Immature natural killer cell (primary cell): ENCODE data around the gene EFCAB11. TPM values are rescaled to one million over a fixed set of nuclear protein-coding genes. Genes with fewer than 3 reads are reported as not detected.

Experiments
- DNase-seq, 3 donors: peaks; one replicate each; pipeline ENCODE4 v3.0.0; 2022; ENCODE audit warnings: mixed read lengths in 1 of 3
- H3K27ac Mint-ChIP-seq, 6 donors: one replicate each; pipeline ENCODE4 v1.8.0; 2020; ENCODE audit warnings: mixed read lengths in 6 of 6, mild to moderate bottlenecking in 5 of 6, inconsistent platforms in 4 of 6, moderate library complexity in 3 of 6
- H3K27me3 Mint-ChIP-seq, 3 donors: one replicate each; pipeline ENCODE4 v1.8.0; 2020 to 2021; ENCODE audit warnings: low read depth in 3 of 3, mild to moderate bottlenecking in 3 of 3, mixed read lengths in 3 of 3, moderate library complexity in 3 of 3, inconsistent platforms in 1 of 3
- H3K36me3 Mint-ChIP-seq, 3 donors: one replicate each; pipeline ENCODE4 v1.8.0; 2020; ENCODE audit warnings: mixed read lengths in 3 of 3, inconsistent platforms in 2 of 3, mild to moderate bottlenecking in 2 of 3
- H3K4me1 Mint-ChIP-seq, 2 donors: one replicate each; pipeline ENCODE4 v1.8.0; 2020; ENCODE audit warnings: inconsistent platforms in 2 of 2, mild to moderate bottlenecking in 2 of 2, mixed read lengths in 2 of 2, moderate library complexity in 1 of 2
- H3K4me3 Mint-ChIP-seq, 5 donors: one replicate each; pipeline ENCODE4 v1.8.0; 2020; ENCODE audit warnings: mild to moderate bottlenecking in 5 of 5, mixed read lengths in 5 of 5, inconsistent platforms in 3 of 5, moderate library complexity in 3 of 5
- H3K9me3 Mint-ChIP-seq, 6 donors: one replicate each; pipeline ENCODE4 v1.8.0; 2020; ENCODE audit warnings: mild to moderate bottlenecking in 6 of 6, mixed read lengths in 6 of 6, inconsistent platforms in 4 of 6, moderate library complexity in 3 of 6
- polyA plus RNA-seq, 3 donors: library from polyadenylated mRNA; unstranded; fragments of 300-500 nt; fragmentation: Illumina TruSeq; gene quantifications; one replicate each; pipeline ENCODE4 v1.2.3, GENCODE V29; 2021

Gene EFCAB11
- polyA plus RNA-seq, 3 donors from 2014 or later: 3.5 to 6.3 (median 6.1) TPM

DNA sequence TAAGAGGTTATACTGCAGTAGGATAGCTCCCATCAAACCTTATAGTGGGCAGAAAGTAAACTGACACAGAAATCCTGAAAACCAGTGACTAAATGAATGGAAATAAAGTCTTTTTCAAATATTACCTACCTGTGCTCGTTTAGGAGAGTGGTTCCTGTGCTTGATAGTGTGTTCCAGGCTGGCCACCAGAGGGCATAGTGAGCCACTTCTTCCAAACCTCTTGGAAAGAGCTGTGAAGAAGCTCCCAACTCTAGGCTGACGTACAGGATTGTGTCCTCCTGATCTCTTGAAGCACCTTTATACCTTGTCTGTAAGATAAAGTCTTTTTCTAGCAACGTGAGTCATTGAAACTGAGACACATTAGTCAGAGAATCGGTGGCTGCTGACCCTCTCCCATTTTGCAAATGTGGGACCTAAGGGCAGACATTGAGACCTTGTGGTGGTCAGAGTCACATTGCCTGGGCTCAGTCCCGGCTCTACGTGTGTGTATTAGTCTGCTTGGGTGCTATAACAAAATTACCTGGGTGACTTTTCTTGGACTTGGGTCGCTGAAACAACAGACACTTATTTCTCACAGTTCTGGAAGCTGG, 18.8 kb upstream of the EFCAB11 start:
- no peak overlapping the region for H3K27ac Mint-ChIP-seq
- peak; percentile 14 to 34 (median 32) for DNase-seq
- no peak overlapping the region for H3K4me3 Mint-ChIP-seq
- no peaks in the 10 kb centered on the region for H3K9me3 Mint-ChIP-seq
- peaks cover 21 to 57% (median 29%) of the 10 kb centered on the region in 3 donors for H3K36me3 Mint-ChIP-seq
- H3K27me3 Mint-ChIP-seq: peaks cover 0 to 2% (median 0%) of the 10 kb centered on the region in 3 donors
- H3K4me1 Mint-ChIP-seq: no peaks in the 10 kb centered on the region

DNA sequence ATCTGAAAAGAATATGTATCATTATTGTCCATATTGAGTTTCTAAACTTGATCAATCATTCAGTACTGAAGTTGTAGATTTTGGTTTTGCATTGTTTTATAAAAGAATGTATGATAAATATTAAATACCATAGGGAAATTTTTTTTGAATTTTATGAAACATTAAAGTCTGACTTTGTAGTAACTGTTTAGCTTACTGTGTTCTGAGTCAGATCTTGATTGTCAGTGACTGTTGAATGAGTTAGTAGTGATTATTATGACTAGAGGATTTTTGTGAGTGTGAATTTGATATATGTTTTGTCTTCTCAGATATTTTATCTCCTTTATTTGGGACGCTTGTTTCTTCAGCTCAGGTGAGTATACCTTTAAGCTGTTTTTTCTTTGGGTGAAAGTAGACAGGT, 11.3 kb upstream of the EFCAB11 start:
- Mint-ChIP-seq H3K27me3 (peaks cover 0 to 2% (median 0%) of the 10 kb centered on the region in 3 donors), H3K4me3 (no peak overlapping the region), H3K9me3 (no peaks in the 10 kb centered on the region), H3K36me3 (peaks cover 21 to 56% (median 38%) of the 10 kb centered on the region in 3 donors), H3K27ac (no peak overlapping the region), H3K4me1 (peaks cover 8 to 11% of the 10 kb centered on the region in 2 donors)
- DNase-seq: no peak

DNA sequence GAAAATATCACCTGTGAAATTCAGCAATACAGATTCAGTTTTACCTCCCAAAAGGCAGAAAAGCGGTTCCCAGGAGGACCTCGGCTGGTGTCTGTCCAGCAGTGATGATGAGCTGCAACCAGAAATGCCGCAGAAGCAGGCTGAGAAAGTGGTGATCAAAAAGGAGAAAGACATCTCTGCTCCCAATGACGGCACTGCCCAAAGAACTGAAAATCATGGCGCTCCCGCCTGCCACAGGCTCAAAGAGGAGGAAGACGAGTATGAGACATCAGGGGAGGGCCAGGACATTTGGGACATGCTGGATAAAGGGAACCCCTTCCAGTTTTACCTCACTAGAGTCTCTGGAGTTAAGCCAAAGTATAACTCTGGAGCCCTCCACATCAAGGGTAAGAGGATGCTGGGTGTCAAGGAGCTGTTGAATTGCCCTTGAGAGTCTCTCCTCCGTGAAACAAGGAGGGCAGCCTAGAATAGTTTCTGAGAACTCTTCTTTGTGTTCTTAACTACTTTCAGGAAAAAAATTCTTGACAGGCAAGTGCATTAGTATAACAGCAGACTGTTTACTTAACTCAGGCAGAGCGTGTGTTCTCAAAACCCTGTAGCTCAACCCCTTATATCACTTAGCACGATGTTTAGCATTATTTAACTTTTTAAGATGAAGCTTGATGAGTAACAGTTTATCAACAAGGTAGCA, 8.9 kb upstream of the EFCAB11 start:
- Mint-ChIP-seq H3K4me3 (no peak overlapping the region), H3K4me1 (peaks cover 25 to 36% of the 10 kb centered on the region in 2 donors), H3K27ac (no peak overlapping the region), H3K36me3 (peaks cover 14 to 43% (median 26%) of the 10 kb centered on the region in 3 donors), H3K27me3 (peaks cover 0 to 2% (median 0%) of the 10 kb centered on the region in 3 donors), H3K9me3 (no peaks in the 10 kb centered on the region)
- no peak for DNase-seq

DNA sequence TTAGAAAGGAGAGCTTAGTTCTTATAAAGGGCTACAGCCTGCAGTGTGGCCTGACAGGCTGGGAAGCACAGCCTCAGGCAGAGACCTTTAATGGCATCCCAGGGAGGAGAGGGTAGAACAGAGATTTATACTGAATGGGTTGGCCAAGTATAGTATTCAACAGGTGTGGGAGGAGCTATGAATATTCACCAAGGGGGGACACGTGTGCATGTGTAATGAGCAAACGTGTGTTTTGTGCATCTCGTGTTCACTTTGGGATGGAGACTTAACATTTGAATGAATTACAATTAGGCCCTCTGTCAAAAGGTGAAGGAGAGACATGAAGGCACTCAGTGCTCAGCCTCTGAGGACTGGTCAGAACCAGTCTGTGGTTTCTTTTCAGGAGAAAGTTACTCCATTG, 6.4 kb upstream of the EFCAB11 start:
- Mint-ChIP-seq H3K4me1 (peaks cover 47 to 60% of the 10 kb centered on the region in 2 donors), H3K27me3 (peaks cover 6 to 8% (median 7%) of the 10 kb centered on the region in 3 donors), H3K9me3 (no peaks in the 10 kb centered on the region), H3K27ac (peak overlapping the region in 5 of 6 donors; percentile 21 to 87 (median 62)), H3K36me3 (peaks cover 10 to 24% (median 22%) of the 10 kb centered on the region in 3 donors), H3K4me3 (no peak overlapping the region)
- DNase-seq: no peak

DNA sequence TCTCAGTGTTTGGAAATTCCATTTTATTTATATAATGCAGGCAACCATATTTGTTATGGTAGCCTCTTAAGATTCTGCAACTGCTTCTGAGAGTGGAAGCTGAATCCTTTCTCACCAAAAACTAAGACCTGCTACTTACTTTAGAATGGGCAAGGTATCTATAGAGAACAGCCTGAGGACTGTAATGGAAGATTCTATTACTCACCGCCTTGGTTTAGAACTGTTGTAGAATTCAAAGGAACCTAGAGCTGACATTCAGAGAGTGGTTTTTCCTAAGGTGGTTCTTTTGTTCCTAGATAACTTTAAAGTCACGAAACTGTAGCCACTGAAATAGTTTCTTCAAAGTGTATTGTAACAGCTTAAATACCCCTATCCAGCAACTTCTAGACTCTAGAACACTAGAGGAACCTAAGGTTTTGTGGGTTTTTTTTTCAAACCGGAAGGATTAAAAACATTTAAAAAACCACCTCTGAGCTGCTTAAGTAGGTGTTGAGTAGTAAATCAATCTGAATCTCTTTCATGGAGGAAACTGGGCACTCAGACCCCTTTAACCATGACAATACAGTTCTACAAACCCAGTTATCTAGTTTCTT, 5.4 kb upstream of the EFCAB11 start:
- Mint-ChIP-seq H3K4me1 (peaks cover 49 to 66% of the 10 kb centered on the region in 2 donors), H3K27me3 (peaks cover 6 to 13% (median 11%) of the 10 kb centered on the region in 3 donors), H3K9me3 (no peaks in the 10 kb centered on the region), H3K36me3 (peaks cover 9 to 21% (median 19%) of the 10 kb centered on the region in 3 donors), H3K4me3 (peak overlapping the region in 3 of 5 donors; percentile 41 to 70 (median 55)), H3K27ac (peak overlapping the region; percentile 28 to 88 (median 82))
- peak; percentile 24 to 27 (median 27) for DNase-seq

DNA sequence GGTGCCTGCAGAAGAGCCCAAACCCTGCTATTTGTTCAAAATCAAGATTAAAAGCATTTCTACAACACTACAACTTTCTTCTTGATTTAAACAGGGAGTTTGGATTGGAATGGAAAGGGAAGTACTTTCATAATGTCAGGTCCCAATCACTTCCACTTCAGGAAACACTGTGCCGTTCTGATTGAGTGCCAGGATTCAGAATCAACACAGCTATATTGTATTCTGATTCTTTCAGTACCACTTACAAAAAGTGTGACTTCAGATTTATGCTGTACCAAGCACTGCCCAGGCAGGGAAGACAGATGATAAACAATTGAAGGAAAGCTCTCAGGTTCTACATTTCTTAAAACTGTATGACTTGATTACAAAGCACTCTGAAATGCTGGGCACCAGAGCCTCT, 4.4 kb upstream of the EFCAB11 start:
- Mint-ChIP-seq H3K4me1 (peaks cover 58 to 75% of the 10 kb centered on the region in 2 donors), H3K4me3 (no peak overlapping the region), H3K27ac (peak overlapping the region in 1 of 6 donors; percentile 63), H3K36me3 (peaks cover 6 to 16% (median 12%) of the 10 kb centered on the region in 3 donors), H3K9me3 (no peaks in the 10 kb centered on the region), H3K27me3 (peaks cover 11 to 21% (median 21%) of the 10 kb centered on the region in 3 donors)
- no peak for DNase-seq

DNA sequence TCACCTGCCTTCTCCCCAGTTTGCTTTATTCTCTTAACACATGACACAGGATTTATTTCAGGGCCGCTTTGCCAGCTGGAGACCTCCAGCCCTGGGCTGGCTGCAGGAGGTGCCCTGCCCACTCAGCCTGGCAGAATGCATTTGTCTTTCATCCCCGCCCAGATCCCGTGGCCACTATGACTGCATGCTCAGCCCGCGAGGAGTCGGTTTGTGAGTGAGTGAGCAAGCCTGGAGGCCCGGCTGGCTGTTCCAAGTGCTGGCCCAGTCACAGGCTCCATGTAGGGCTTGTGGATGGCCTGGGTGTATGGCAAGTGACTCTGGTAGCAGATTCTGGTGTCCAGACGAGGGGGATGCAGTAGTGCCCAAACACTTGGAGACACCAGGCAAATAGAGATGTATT, 3.3 kb upstream of the EFCAB11 start:
- no peaks in the 10 kb centered on the region for H3K9me3 Mint-ChIP-seq
- peaks cover 0 to 4% (median under 1%) of the 10 kb centered on the region in 3 donors for H3K36me3 Mint-ChIP-seq
- DNase-seq: no peak
- H3K4me1 Mint-ChIP-seq: peaks cover 63 to 83% of the 10 kb centered on the region in 2 donors
- peak overlapping the region in 2 of 5 donors; percentile 83 to 85 for H3K4me3 Mint-ChIP-seq
- H3K27me3 Mint-ChIP-seq: peaks cover 11 to 21% (median 21%) of the 10 kb centered on the region in 3 donors
- H3K27ac Mint-ChIP-seq: peak overlapping the region; percentile 51 to 99 (median 96)

DNA sequence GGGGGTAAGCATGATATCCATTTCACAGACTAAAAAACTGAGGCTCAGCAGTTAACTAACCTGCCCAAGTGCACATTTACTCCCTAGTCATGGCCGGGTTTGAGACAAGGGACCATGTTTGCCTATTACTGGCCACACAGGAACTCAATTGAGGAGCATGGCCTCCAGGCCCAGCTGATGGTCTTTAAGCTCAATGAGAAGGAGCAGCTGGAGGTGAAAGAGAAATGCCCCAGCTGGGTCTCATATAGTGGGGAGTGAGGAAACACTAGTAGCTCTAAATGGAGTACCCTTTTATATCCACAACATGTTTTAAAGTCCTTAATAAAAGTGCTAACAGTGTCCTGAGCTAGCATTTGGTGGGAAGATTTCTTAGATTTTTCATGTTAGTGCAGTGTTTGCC, 2.8 kb upstream of the EFCAB11 start:
- peak overlapping the region; percentile 95 to 99 (median 97) for H3K27ac Mint-ChIP-seq

DNA sequence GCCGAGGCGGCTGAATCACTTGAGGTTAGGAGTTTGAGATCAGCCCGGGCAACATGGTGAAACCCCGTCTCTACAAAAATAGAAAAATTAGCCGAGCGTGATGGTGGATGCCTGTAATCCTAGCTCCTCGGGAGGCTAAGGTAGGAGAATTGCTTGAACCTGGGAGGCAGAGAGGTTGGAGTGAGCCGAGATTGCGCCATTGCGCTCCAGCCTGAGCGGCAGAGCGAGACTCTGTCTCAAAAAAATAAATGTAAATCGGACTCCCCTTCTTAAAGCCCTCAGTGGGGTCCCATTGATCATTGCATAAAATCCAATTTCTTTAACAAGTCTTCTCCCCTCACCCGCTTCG, 2.1 kb upstream of the EFCAB11 start:
- no peak for DNase-seq
- Mint-ChIP-seq H3K36me3 (no peaks in the 10 kb centered on the region), H3K9me3 (no peaks in the 10 kb centered on the region), H3K27me3 (peaks cover 11 to 21% (median 21%) of the 10 kb centered on the region in 3 donors), H3K27ac (peak overlapping the region; percentile 95 to 99 (median 97)), H3K4me1 (peaks cover 63 to 80% of the 10 kb centered on the region in 2 donors), H3K4me3 (peak overlapping the region; percentile 83 to 91 (median 88))

More for the DNA sequence above, 2.8 kb upstream of the EFCAB11 start:
- no peak for DNase-seq
- Mint-ChIP-seq H3K9me3 (no peaks in the 10 kb centered on the region), H3K36me3 (peaks cover 0 to under 1% (median 0%) of the 10 kb centered on the region in 3 donors), H3K4me1 (peaks cover 63 to 83% of the 10 kb centered on the region in 2 donors), H3K4me3 (peak overlapping the region; percentile 83 to 91 (median 88)), H3K27me3 (peaks cover 11 to 21% (median 21%) of the 10 kb centered on the region in 3 donors)

DNA sequence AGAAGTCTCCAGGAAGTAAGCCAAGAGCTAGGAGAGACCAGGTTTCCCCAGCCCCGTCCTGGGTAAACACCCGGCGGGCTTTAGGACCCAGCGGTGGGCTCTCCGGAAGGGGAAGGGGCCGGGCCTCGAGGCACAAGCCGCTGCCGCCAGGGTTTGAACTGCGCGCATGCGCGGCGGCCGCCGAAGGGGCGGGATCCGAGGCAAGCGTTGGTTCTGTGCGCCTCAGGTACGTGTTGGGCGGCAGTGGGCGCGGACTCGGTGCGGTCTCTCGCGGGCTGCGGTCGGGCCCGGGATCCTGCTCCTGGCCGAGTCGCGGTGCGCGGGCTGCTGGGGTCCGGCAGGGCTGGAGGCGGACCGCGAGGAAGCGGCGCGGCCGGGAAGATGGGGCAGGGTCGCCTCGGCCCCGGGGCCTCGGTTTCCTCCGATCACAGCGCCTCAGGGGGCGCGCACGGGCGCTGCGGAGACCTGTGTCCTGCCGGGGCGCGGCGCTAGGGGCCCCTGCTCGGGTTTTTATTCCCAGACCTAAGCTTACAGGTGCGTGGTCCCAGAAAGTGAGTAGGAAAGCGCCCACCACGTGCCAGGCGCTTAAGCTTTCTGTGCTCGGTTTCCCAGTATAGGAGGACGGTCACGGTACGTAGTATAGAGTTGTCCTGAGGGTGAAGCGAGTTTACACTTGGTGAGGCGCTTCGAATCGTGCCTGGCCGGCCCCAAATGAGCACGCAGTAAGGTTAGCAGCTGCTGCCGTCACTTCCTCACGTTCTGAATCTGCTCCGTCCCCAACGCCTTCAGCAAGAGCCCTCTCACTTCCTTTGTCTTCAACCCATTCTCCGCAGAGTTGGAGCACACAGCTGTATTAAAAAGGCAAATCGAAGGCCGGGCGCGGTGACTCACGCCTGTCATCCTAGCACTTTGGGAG, 1.5 kb upstream of the EFCAB11 start, which contains the start of gene TDP1:
Gene TDP1 (plus strand): TSS at position 183 of the 916 bp plus-strand sequence. CDS start 7,188 bp downstream, outside the sequence.
- Mint-ChIP-seq H3K4me1 (peaks cover 57 to 73% of the 10 kb centered on the region in 2 donors), H3K4me3 (peak within 1 kb of the TSS; percentile 91 to 99 (median 96)), H3K36me3 (peaks cover 0 to 5% (median 4%) of the 10 kb centered on the region in 3 donors), H3K9me3 (no peaks in the 10 kb centered on the region), H3K27me3 (peaks cover 11 to 21% (median 21%) of the 10 kb centered on the region in 3 donors), H3K27ac (peak within 1 kb of the TSS; percentile 96 to 99 (median 97))
- peak; percentile 97 for DNase-seq

DNA sequence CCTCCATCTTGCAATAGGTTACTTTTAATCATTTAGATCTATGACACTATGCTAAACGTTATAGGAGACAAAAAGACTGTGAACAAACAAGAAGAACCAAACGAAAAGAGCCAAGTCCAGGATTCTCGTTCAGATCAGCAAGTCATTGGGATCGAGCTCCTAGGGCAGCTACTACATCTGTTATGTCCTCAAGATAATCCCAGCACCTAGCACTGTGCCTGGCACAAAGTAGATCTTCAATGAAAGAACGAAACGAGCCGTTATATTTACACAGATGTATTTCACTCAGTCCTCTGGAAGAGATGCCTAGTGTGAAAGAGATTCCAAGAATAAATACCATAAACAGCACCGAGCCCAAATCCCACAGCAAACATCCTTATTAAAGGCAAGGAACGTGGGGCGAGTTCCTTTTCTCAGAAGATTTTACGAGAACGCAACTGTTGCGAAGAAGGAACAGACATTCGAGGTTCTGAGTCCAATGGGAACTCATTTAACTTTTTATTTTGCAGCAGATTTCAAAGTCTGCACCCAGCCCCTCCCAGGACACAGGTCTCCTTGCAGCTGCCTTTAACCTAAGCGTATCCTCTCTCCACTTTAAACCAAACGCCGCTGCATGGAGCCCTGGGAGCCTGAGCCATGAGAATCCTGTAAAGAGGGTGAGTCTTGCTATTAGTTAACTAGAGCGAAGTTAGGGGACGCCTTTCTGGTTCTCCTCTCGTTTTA, 653 bp upstream of the EFCAB11 start:
- H3K4me1 Mint-ChIP-seq: peaks cover 49 to 65% of the 10 kb centered on the region in 2 donors
- DNase-seq: no peak
- H3K9me3 Mint-ChIP-seq: no peaks in the 10 kb centered on the region
- peak overlapping the region; percentile 91 to 99 (median 96) for H3K4me3 Mint-ChIP-seq
- H3K36me3 Mint-ChIP-seq: peaks cover 0 to 9% (median 8%) of the 10 kb centered on the region in 3 donors
- H3K27ac Mint-ChIP-seq: peak overlapping the region; percentile 85 to 97 (median 94)
- peaks cover 11 to 21% (median 21%) of the 10 kb centered on the region in 3 donors for H3K27me3 Mint-ChIP-seq

DNA sequence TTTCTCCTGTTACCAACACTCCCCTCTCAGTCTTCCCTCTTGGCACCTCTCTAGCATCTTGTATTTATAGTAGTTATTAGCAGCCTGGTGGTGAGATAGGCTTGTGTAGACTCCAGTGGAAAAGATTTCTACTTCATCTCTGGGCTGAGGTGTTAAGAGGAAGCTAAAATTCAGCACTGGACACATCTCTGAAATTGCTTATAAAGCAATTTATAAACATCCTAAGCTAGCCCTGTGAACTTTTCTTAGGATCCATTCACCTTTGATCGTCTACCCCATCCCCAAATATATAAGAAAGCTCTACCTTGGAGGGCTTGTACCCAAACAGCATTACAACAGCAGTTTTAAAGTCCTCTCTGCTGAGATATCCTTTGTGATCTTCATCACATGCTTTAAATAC, 928 bp downstream of the EFCAB11 start:
- Mint-ChIP-seq H3K27me3 (peaks cover 11 to 21% (median 21%) of the 10 kb centered on the region in 3 donors), H3K36me3 (peaks cover 3 to 14% (median 10%) of the 10 kb centered on the region in 3 donors), H3K4me1 (peaks cover 40 to 49% of the 10 kb centered on the region in 2 donors), H3K4me3 (peak overlapping the region; percentile 91 to 99 (median 96)), H3K9me3 (no peaks in the 10 kb centered on the region), H3K27ac (peak overlapping the region in 4 of 6 donors; percentile 14 to 96 (median 90))
- DNase-seq: no peak
